Femur (tissue), 1 donor: ENCODE data around the gene DENND6B.

Experiments
- DNase-seq: peaks from one replicate; pipeline ENCODE4 v3.0.0-alpha.2; 2017

The DENND6B gene

GRCh38 chr22:50314455-50315288 lies 12.1 kb downstream of the DENND6B start:
- DNase-seq, result no peak

GRCh38 chr22:50314081-50314454 lies 12.7 kb downstream of the DENND6B start:
- DNase-seq, result no peak

GRCh38 chr22:50313600-50313999 lies 13.2 kb downstream of the DENND6B start:
- no peak for DNase-seq

- no peak for DNase-seq
Observed at GRCh38 chr22:50313021-50313420, 13.8 kb downstream of the DENND6B start.

GRCh38 chr22:50312371-50312770 lies 14.4 kb downstream of the DENND6B start:
- no peak for DNase-seq

GRCh38 chr22:50311606-50312351 lies 15.0 kb downstream of the DENND6B start:
- peak; percentile 20 for DNase-seq

GRCh38 chr22:50310949-50311444 lies 15.8 kb downstream of the DENND6B start:
- no peak for DNase-seq

GRCh38 chr22:50310031-50310722 lies 16.6 kb downstream of the DENND6B start:
- no peak for DNase-seq

GRCh38 chr22:50309601-50309991 lies 17.2 kb downstream of the DENND6B start:
- peak; percentile 43 for DNase-seq

- peak; percentile 53 for DNase-seq
Observed at GRCh38 chr22:50308986-50309600, 17.7 kb downstream of the DENND6B start.

- DNase-seq, result peak; percentile 84
Observed at GRCh38 chr22:50308597-50308935, 18.2 kb downstream of the DENND6B start.

- DNase-seq, result peak; percentile 63
Observed at GRCh38 chr22:50307890-50308596, 18.8 kb downstream of the DENND6B start.

GRCh38 chr22:50306753-50307749 lies 19.8 kb downstream of the DENND6B start, which contains the start of gene PLXNB2:
TSS of gene PLXNB2 (minus strand) at chr22:50307646. CDS start at chr22:50290584, 17,062 bp downstream.
- peak; percentile 91 for DNase-seq

- peak; percentile 90 for DNase-seq
Observed at GRCh38 chr22:50305923-50306566, 20.8 kb downstream of the DENND6B start.

GRCh38 chr22:50305393-50305922 lies 21.4 kb downstream of the DENND6B start:
- DNase-seq, result no peak

GRCh38 chr22:50304528-50305392 lies 22.1 kb downstream of the DENND6B start:
- no peak for DNase-seq

GRCh38 chr22:50303848-50304527 lies 22.8 kb downstream of the DENND6B start:
- DNase-seq, result no peak

GRCh38 chr22:50303515-50303847 lies 23.3 kb downstream of the DENND6B start:
- no peak for DNase-seq

- DNase-seq, result peak; percentile 66
Observed at GRCh38 chr22:50302564-50302963, 24.2 kb downstream of the DENND6B start.
